ENCODE results near the gene SRPK2.
"Not testable (repeated sequence)": the region's sequence is repeated elsewhere in the genome, so short reads cannot be mapped to it uniquely, and the experiment has no call there.

Gene SRPK2

DNA sequence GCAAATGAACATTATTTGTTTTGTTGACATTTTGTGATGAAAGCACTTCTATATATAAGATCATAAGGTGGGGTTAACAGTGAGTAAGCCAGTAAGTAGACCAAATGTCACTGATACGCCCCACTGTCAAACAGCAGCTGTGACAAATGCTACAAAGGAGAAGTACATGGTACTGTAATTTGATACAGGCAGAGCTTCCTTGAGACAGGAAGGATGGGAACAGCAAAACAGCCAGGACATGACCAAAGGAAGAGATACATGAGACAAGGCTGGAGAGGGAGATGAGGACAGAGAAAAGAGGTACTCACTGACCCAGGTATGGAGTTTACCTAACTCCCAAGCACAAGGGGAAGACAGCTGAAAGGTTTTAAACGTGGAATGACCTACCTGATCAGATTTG lies 127.0 kb downstream of the SRPK2 start:
- TF ChIP-seq POLR2A (IDR thresholded peaks at IDR 0.05; ENCODE audit: low read depth, low read length): no peak
- DNase-seq (ENCODE audit: insufficient read length, low spot score): no peak
- no peak for FAIRE-seq

GRCh38 chr7:105260201-105260871 lies 128.4 kb downstream of the SRPK2 start:
- not testable (repeated sequence) for FAIRE-seq; DNase-seq (ENCODE audit: insufficient read length, low spot score)

DNA sequence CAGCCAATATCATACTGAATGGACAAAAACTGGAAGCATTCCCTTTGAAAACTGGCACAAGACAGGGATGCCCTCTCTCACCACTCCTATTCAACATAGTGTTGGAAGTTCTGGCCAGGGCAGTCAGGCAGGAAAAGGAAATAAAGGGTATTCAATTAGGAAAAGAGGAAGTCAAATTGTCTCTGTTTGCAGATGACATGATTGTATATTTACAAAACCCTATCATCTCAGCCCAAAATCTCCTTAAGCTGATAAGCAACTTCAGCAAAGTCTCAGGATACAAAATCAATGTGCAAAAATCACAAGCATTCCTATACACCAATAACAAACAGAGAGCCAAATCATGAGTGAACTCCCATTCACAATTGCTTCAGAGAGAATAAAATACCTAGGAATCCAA lies 129.8 kb downstream of the SRPK2 start:
- not testable (repeated sequence) for DNase-seq (ENCODE audit: insufficient read length, low spot score); FAIRE-seq

- no peak for FAIRE-seq
- no peak for DNase-seq (ENCODE audit: insufficient read length, low spot score)
These were observed 131.4 kb downstream of the SRPK2 start for GRCh38 chr7:105257338-105257737.

GRCh38 chr7:105256761-105257231 lies 131.9 kb downstream of the SRPK2 start:
- no peak for FAIRE-seq
- no peak for TF ChIP-seq POLR2A (IDR thresholded peaks at IDR 0.05; ENCODE audit: low read depth, low read length)
- no peak for DNase-seq (ENCODE audit: insufficient read length, low spot score)

More at GRCh38 chr7:105257338-105257737, 131.4 kb downstream of the SRPK2 start:
- no peak for TF ChIP-seq POLR2A (IDR thresholded peaks at IDR 0.05; ENCODE audit: low read depth, low read length)

- no peak for FAIRE-seq
- TF ChIP-seq POLR2A (IDR thresholded peaks at IDR 0.05; ENCODE audit: low read depth, low read length): no peak
- no peak for DNase-seq (ENCODE audit: insufficient read length, low spot score)
These were observed 138.0 kb downstream of the SRPK2 start for GRCh38 chr7:105250706-105251105.

- FAIRE-seq (no peak), DNase-seq (ENCODE audit: insufficient read length, low spot score) (no peak)
- TF ChIP-seq POLR2A (IDR thresholded peaks at IDR 0.05; ENCODE audit: low read depth, low read length): no peak
These were observed 138.5 kb downstream of the SRPK2 start for GRCh38 chr7:105250239-105250638.

DNA sequence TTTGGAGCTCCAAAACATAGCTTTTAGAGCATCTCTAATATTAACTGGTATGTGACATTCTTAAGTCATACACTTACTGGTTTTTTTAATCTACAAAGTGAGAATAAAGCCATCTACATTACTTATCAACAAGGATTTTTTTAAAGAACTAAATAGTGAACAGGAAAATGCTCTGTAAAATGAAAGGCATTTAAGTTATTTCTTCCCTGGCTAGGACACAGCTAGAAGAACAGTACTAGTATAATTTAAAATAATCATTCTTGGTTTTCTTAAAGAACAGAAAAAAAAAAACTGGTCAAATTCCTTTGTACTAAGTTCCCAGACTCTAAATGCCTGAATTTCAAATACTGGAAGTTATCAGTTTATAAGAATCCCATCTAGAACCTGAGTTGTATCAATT lies 139.5 kb downstream of the SRPK2 start:
- FAIRE-seq: no peak
- no peak for TF ChIP-seq POLR2A (IDR thresholded peaks at IDR 0.05; ENCODE audit: low read depth, low read length)
- DNase-seq (ENCODE audit: insufficient read length, low spot score): no peak

GRCh38 chr7:105246679-105247078 lies 142.0 kb downstream of the SRPK2 start:
- no peak for DNase-seq (ENCODE audit: insufficient read length, low spot score)
- no peak for TF ChIP-seq POLR2A (IDR thresholded peaks at IDR 0.05; ENCODE audit: low read depth, low read length)
- FAIRE-seq: no peak

DNA sequence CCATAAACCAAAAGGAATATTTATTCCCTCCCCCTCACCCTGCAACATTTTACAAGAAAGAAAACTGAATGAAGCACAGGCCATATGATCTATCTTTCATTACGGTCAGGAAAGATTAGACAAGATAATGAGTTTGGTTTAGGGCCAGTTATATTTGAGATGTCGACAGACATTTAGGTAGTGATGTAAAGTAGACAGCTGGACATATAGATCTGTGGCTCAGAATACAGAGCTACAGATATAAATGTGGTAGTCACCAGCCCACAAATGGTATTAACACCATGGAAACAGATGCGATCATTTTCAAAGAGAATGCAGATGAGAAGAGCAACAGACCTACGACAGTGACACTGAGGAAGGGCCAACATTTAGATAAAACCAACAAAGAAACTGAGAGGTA lies 142.5 kb downstream of the SRPK2 start:
- TF ChIP-seq POLR2A (IDR thresholded peaks at IDR 0.05; ENCODE audit: low read depth, low read length): no peak
- no peak for FAIRE-seq
- DNase-seq (ENCODE audit: insufficient read length, low spot score): no peak

DNA sequence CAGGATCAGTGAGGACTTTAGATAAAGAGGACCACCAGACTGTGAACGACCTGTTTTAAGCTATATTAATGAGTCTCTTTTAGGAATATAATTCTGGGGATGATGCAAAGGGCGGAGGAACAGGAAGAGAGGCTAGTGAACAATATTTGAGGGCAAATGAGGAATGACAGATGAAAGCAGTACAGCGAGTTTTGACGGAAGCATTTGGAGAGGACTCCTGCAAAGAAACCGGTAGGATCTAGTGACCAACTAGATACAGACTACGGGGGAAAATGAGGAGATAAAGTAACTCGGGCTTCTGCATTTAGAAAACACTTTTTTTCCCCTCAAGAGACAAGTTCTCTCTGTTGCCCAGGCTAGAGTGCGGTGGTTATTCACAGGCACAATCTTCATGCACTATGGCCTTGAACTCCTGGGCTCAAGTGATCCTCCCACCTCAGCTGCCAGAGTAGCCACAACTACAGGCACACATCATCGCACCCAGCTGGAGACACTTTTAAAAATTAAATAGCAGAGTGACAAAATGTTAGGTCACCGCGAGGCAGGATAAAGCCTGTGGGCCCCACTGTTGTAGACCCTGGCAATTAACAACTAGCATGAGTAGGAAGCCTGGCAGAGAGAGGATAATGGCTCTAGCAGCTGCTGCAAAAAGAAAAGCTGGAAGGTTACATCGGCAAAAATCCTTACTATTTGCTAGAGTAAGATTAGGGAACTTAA lies 143.2 kb downstream of the SRPK2 start:
- DNase-seq (ENCODE audit: insufficient read length, low spot score): no peak
- no peak for FAIRE-seq
- TF ChIP-seq POLR2A (IDR thresholded peaks at IDR 0.05; ENCODE audit: low read depth, low read length): no peak

DNA sequence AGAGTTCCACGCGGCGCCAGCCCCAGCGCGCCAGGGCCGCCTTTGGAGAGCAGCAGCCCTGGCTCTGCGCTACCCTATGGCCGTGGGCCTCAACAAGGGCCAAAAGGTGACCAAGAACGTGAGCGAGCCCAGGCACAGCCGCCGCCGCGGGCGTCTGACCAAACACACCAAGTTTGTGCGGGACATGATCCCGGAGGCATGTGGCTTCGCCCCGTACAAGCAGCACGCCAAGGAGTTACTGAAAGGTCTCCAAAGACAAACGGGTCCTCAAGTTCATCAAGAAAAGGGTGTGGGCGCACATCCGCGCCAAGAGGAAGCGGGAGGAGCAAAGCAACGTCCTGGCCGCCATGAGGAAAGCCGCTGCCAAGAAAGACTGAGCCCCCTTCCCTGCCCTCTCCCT lies 144.1 kb downstream of the SRPK2 start:
- no peak for TF ChIP-seq POLR2A (IDR thresholded peaks at IDR 0.05; ENCODE audit: low read depth, low read length)
- DNase-seq (ENCODE audit: insufficient read length, low spot score): no peak
- no peak for FAIRE-seq

DNA sequence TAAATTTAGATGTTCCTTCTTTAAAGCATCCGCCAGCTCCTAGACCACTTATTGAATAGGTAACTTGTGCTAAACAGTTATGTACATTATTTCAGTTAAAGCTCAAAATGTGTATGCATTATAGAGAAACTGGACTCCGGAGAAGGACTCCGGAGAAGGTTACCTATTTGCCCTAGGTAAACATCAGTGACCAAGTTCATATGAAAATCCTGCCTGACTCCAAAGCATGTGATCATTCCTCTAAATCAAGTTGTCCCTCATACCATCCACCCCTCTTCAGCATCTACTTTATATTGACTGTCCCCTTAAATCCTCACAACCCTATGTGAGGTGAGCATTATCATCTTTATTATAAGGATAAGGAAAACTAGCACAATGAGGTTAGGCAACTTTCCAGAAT lies 147.5 kb downstream of the SRPK2 start:
- TF ChIP-seq POLR2A (IDR thresholded peaks at IDR 0.05; ENCODE audit: low read depth, low read length): no peak
- FAIRE-seq: no peak
- DNase-seq (ENCODE audit: insufficient read length, low spot score): no peak

GRCh38 chr7:105238198-105238765 lies 150.4 kb downstream of the SRPK2 start:
- TF ChIP-seq POLR2A (IDR thresholded peaks at IDR 0.05; ENCODE audit: low read depth, low read length): no peak
- no peak for DNase-seq (ENCODE audit: insufficient read length, low spot score)
- no peak for FAIRE-seq

DNA sequence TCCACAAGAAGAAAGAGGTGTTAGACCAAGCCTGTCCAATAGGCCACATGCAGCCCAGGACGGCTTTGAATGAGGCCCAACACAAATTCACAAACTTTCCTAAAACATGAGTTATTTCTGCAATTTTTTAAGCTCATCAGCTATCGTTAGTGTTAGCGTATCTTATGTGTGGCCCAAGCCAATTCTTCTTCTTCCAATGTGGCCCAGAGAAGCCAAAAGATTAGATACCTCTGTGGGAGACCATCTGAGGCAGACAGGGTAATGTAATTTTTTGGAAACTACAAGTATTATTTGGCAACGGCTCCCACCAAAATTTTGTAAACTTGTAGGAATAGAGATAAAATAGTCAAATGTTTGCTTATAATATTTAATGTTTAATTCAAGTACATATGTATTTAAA lies 153.8 kb downstream of the SRPK2 start:
- DNase-seq (ENCODE audit: insufficient read length, low spot score): no peak
- no peak for TF ChIP-seq POLR2A (IDR thresholded peaks at IDR 0.05; ENCODE audit: low read depth, low read length)
- FAIRE-seq: no peak

GRCh38 chr7:105232829-105233291 lies 155.9 kb downstream of the SRPK2 start:
- FAIRE-seq; DNase-seq (ENCODE audit: insufficient read length, low spot score): not testable (repeated sequence)

All from H54 (cell line).